Spleen (tissue), 11 donors: ENCODE results near the gene UBL7. TPM values are rescaled to one million over a fixed set of nuclear protein-coding genes. Genes with fewer than 3 reads are reported as not detected.
"Not testable (repeated sequence)": the region's sequence is repeated elsewhere in the genome, so short reads cannot be mapped to it uniquely, and the experiment has no call there.

Source experiments
- DNase-seq: peaks from one replicate; pipeline ENCODE4 v3.0.0-alpha.2; 2020
- H3K27ac ChIP-seq, 8 donors: fragments of 200-600 bp; sonication (generic) in 7 of 8; 1 replicate in 4 of 8; 2 replicates in 4 of 8; pipeline versions ENCODE4 v1.5.0 to v1.8.0; 2016 to 2021; ENCODE audit warnings: inconsistent platforms in 4 of 8, mild to moderate bottlenecking in 4 of 8, moderate library complexity in 1 of 8
- H3K27me3 ChIP-seq, 7 donors: fragments of 200-600 bp; sonication (generic) in 6 of 7; replicated peaks in 1 of 7; 1 replicate in 4 of 7; 2 replicates in 3 of 7; pipeline versions ENCODE4 v1.5.0 to v1.8.0; 2016 to 2021; ENCODE audit warnings: inconsistent platforms in 3 of 7, mild to moderate bottlenecking in 1 of 7
- H3K36me3 ChIP-seq, 6 donors: fragments of 200-600 bp; sonication (generic) in 5 of 6; 1 replicate in 4 of 6; 2 replicates in 2 of 6; pipeline versions ENCODE4 v1.5.0 to v1.8.0; 2016 to 2021; ENCODE audit warnings: inconsistent platforms in 2 of 6
- H3K4me1 ChIP-seq, 6 donors: fragments of 200-600 bp; sonication (generic) in 5 of 6; 1 replicate in 3 of 6; 2 replicates in 3 of 6; pipeline versions ENCODE4 v1.5.0 to v1.8.0; 2016 to 2021; ENCODE audit warnings: inconsistent platforms in 3 of 6
- H3K4me3 ChIP-seq, 8 donors: fragments of 200-600 bp; sonication (generic) in 7 of 8; 1 replicate in 4 of 8; 2 replicates in 4 of 8; pipeline versions ENCODE4 v1.5.0 to v1.8.0; 2016 to 2021; ENCODE audit warnings: inconsistent platforms in 4 of 8, mild to moderate bottlenecking in 4 of 8, moderate library complexity in 2 of 8
- H3K9me3 ChIP-seq, 8 donors: fragments of 200-600 bp; sonication (generic) in 7 of 8; 1 replicate in 4 of 8; 2 replicates in 4 of 8; pipeline versions ENCODE4 v1.5.0 to v1.8.0; 2016 to 2021; ENCODE audit warnings: inconsistent platforms in 4 of 8
- CTCF ChIP-seq, 11 experiments: fragments of 200-600 bp in 7 of 11; fragments of 450-650 bp in 4 of 11; sonication (generic) in 4 of 11; IDR thresholded peaks in 8 of 11; conservative IDR thresholded peaks in 3 of 11; 1 replicate in 7 of 11; 2 replicates in 4 of 11; pipeline versions ENCODE4 v1.4.0 to v1.8.0; 2016 to 2021; ENCODE audit warnings: antibody characterized with exemption in 11 of 11, inconsistent platforms in 4 of 11, mild to moderate bottlenecking in 1 of 11
- POLR2A ChIP-seq, 3 donors: fragments of 450-650 bp; IDR thresholded peaks; one replicate each; pipeline ENCODE4 v1.5.1; 2017; ENCODE audit warnings: antibody characterized with exemption in 3 of 3, mild to moderate bottlenecking in 1 of 3
- POLR2AphosphoS5 ChIP-seq, 3 donors: sonication (generic); formaldehyde crosslinking; IDR thresholded peaks; one replicate each; pipeline ENCODE4 v1.5.1; 2017; ENCODE audit warnings: antibody characterized with exemption in 3 of 3
- WGBS, 5 donors: extraction: QIAGEN DNeasy Blood & Tissue Kit in 3 of 5; methylation state at CpG; one replicate each; pipeline versions ENCODE4 v1.1.5 to v1.1.7; 2013 to 2018; 5-methylcytosine and 5-hydroxymethylcytosine counted together
- intact Hi-C: fragments of 100-400 bp; cut with DNase I; formaldehyde crosslinking; loops from one replicate; pipeline ENCODE4 v1.15.0; 2023; ENCODE audit warnings: low total_unique reads
- polyA plus RNA-seq, 3 donors: library from polyadenylated mRNA; stranded (reverse); fragments of 200-250 nt; gene quantifications; one replicate each; pipeline ENCODE4 v1.2.1, GENCODE V29; 2013
- total RNA-seq, 7 donors: library from RNA; depleted of rRNA in 3 of 7; stranded (reverse); fragments of >200 nt in 3 of 7; fragmentation: NEBNext Ultra II Directional in 4 of 7; extraction: Animal tissue kit (Norgen Biotek cat#: 25700) in 4 of 7; gene quantifications; one replicate each; pipeline versions ENCODE4 v1.1.0 to v1.2.1, GENCODE V29; 2016 to 2021
- donor health status: healthy with polysubstance abuse.
- donor health status: DM: no; HTN: no; CAD: no; lungs with moderate emphysema.
- donor health status: DM: no; HTN: no; CAD: no.
- donor health status: Bipolar disorder and iron deficiency.
- donor health status: healthy.
- donor health status: DM: no; HTN: no; CAD: no.
- donor health status: DM: yes; HTN: yes; CAD: no.

Gene UBL7
- total and polyA plus RNA-seq, 10 donors = 36.9 to 83.9 (median 47.7) TPM

- Histone ChIP-seq H3K27ac (peak overlapping the region in 4 of 8 donors; percentile 11 to 49 (median 34)), H3K9me3 (no peaks in the 10 kb centered on the region), H3K27me3 (no peaks in the 10 kb centered on the region), H3K4me1 (peaks cover 19 to 54% (median 41%) of the 10 kb centered on the region in 6 donors), H3K4me3 (no peak overlapping the region), H3K36me3 (peaks cover 0 to 38% (median 4%) of the 10 kb centered on the region in 6 donors)
- TF ChIP-seq POLR2AphosphoS5 (IDR thresholded peaks at IDR 0.05) (no peak), CTCF (IDR thresholded peaks at IDR 0.05 in 8 of 11, conservative IDR thresholded peaks at IDR 0.05 in 3 of 11) (no peak), POLR2A (IDR thresholded peaks at IDR 0.05) (no peak)
- intact Hi-C loops = no loop called here
- DNase-seq = no peak
- 14 to 34% (median 22%) methylated on average over 2 of the region's 2 CpGs for WGBS, 5 donors
Measured at GRCh38 chr15:74464216-74464615, 3.3 kb upstream of the UBL7 start.

DNA sequence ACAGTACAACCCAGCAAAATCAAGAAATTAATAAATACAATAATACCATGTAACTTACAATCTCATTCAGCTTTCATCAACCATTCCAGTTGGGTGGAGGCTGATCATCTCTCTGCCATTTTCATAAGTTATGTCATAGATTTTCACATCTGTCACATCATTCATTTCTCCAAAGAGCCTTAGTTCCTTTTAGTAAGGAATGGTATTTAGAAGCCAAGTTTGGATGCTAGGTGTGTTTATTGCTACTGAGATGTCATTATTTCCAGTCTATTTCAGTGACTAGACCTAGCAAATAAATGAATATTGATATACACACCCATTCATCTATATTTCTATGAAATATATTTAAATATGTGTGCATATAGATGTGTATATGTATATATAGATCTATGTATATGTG, 2.7 kb upstream of the UBL7 start:
- no peaks in the 10 kb centered on the region for H3K9me3 ChIP-seq
- H3K4me3 ChIP-seq = no peak overlapping the region
- peaks cover 0 to 34% (median 4%) of the 10 kb centered on the region in 6 donors for H3K36me3 ChIP-seq
- H3K27me3 ChIP-seq = no peaks in the 10 kb centered on the region
- intact Hi-C loops = no loop called here
- H3K4me1 ChIP-seq = peaks cover 19 to 60% (median 41%) of the 10 kb centered on the region in 6 donors
- TF ChIP-seq POLR2AphosphoS5 (IDR thresholded peaks at IDR 0.05) (no peak), POLR2A (IDR thresholded peaks at IDR 0.05) (no peak), CTCF (IDR thresholded peaks at IDR 0.05 in 8 of 11, conservative IDR thresholded peaks at IDR 0.05 in 3 of 11) (no peak)
- no peak for DNase-seq
- no peak overlapping the region for H3K27ac ChIP-seq

GRCh38 chr15:74461847-74462511, 1.0 kb upstream of the UBL7 start:
- TF ChIP-seq POLR2AphosphoS5 (IDR thresholded peaks at IDR 0.05) = no peak
- no peak for TF ChIP-seq CTCF (IDR thresholded peaks at IDR 0.05 in 8 of 11, conservative IDR thresholded peaks at IDR 0.05 in 3 of 11)
- no peak for TF ChIP-seq POLR2A (IDR thresholded peaks at IDR 0.05)
- DNase-seq = no peak
- Histone ChIP-seq H3K36me3 (peaks cover 0 to 35% (median 9%) of the 10 kb centered on the region in 6 donors), H3K4me1 (peaks cover 19 to 66% (median 41%) of the 10 kb centered on the region in 6 donors), H3K27me3 (no peaks in the 10 kb centered on the region), H3K9me3 (no peaks in the 10 kb centered on the region), H3K27ac (peak overlapping the region; percentile 61 to 95 (median 92)), H3K4me3 (peak overlapping the region; percentile 57 to 94 (median 77))
- intact Hi-C loops = no loop called here
- 29 to 50% (median 46%) methylated on average over 8 of the region's 8 CpGs for WGBS, 5 donors

- WGBS, 5 donors = 32 to 39% (median 35%) methylated on average over 2 of the region's 2 CpGs
- Histone ChIP-seq H3K27me3 (no peaks in the 10 kb centered on the region), H3K27ac (peak overlapping the region; percentile 61 to 95 (median 92)), H3K9me3 (no peaks in the 10 kb centered on the region), H3K4me1 (peaks cover 19 to 66% (median 43%) of the 10 kb centered on the region in 6 donors), H3K36me3 (peaks cover 0 to 36% (median 19%) of the 10 kb centered on the region in 6 donors), H3K4me3 (peak overlapping the region; percentile 57 to 94 (median 77))
- intact Hi-C loops = no loop called here
- TF ChIP-seq POLR2AphosphoS5 (IDR thresholded peaks at IDR 0.05) (no peak), CTCF (IDR thresholded peaks at IDR 0.05 in 8 of 11, conservative IDR thresholded peaks at IDR 0.05 in 3 of 11) (no peak), POLR2A (IDR thresholded peaks at IDR 0.05) (no peak)
- no peak for DNase-seq
Measured at GRCh38 chr15:74460298-74460697, 662 bp downstream of the UBL7 start.

DNA sequence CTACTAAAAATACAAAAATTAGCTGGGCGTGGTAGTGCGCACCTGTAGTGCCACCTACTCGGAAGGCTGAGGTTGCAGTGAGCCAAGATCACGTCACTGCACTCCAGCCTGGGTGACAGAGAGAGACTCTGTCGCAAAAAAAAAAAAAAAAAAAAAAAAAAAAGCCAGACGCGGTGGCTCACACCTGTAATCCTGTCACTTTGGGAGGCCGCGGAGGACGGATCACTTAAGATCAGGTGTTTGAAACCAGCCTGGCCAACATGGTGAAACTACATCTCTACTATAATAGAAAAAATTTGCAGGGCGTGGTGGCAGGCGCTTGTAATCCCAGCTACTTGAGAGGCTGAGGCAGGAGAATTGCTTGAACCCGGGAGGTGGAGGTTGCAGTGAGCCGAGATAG, 1.2 kb downstream of the UBL7 start:
- Histone ChIP-seq H3K36me3 (peaks cover 0 to 41% (median 21%) of the 10 kb centered on the region in 6 donors), H3K27ac (peak overlapping the region in 5 of 8 donors; percentile 92 to 95 (median 93)), H3K4me1 (peaks cover 19 to 68% (median 43%) of the 10 kb centered on the region in 6 donors), H3K4me3 (peak overlapping the region in 3 of 8 donors; percentile 75 to 94 (median 79))
- H3K9me3 ChIP-seq, DNase-seq, H3K27me3 ChIP-seq, intact Hi-C loops: not testable (repeated sequence)
- 88 to 96% (median 93%) methylated on average over 12 to 14 of the region's 14 CpGs for WGBS, 5 donors
